HG03060 (cell line): Measurements from ENCODE around the gene SMURF1.

Experiments used
- ATAC-seq: cut with Tn5 transposase; IDR thresholded peaks from one replicate; pipeline ENCODE4 v1.9.1; 2021; ENCODE audit warnings: low read depth, moderate number of reproducible peaks; ENCODE audit not compliant: unreplicated experiment

The SMURF1 gene

GRCh38 chr7:99098824-99099498 is 44.9 kb downstream of the SMURF1 start:
- no peak for ATAC-seq

- ATAC-seq: no peak
Measured at GRCh38 chr7:99098286-99098823, 45.6 kb downstream of the SMURF1 start.

- no peak for ATAC-seq
Measured at GRCh38 chr7:99097730-99098129, 46.2 kb downstream of the SMURF1 start.

GRCh38 chr7:99096124-99096887 is 47.6 kb downstream of the SMURF1 start:
- no peak for ATAC-seq

GRCh38 chr7:99095698-99096097 is 48.2 kb downstream of the SMURF1 start:
- no peak for ATAC-seq

GRCh38 chr7:99094401-99094800 is 49.5 kb downstream of the SMURF1 start:
- no peak for ATAC-seq

GRCh38 chr7:99092064-99092720 is 51.7 kb downstream of the SMURF1 start:
- no peak for ATAC-seq

GRCh38 chr7:99090771-99091542 is 53.0 kb downstream of the SMURF1 start:
- no peak for ATAC-seq

- no peak for ATAC-seq
Measured at GRCh38 chr7:99089914-99090629, 53.8 kb downstream of the SMURF1 start.

- ATAC-seq: no peak
Measured at GRCh38 chr7:99086944-99087343, 57.0 kb downstream of the SMURF1 start.

- ATAC-seq: no peak
Measured at GRCh38 chr7:99086532-99086931, 57.4 kb downstream of the SMURF1 start.

GRCh38 chr7:99083733-99084132 is 60.2 kb downstream of the SMURF1 start:
- ATAC-seq: no peak

GRCh38 chr7:99083068-99083651 is 60.7 kb downstream of the SMURF1 start:
- ATAC-seq: no peak

- ATAC-seq: no peak
Measured at GRCh38 chr7:99080679-99081078, 63.2 kb downstream of the SMURF1 start.

GRCh38 chr7:99079104-99079503 is 64.8 kb downstream of the SMURF1 start:
- no peak for ATAC-seq

- ATAC-seq: no peak
Measured at GRCh38 chr7:99078416-99078815, 65.5 kb downstream of the SMURF1 start.

- no peak for ATAC-seq
Measured at GRCh38 chr7:99076615-99077014, 67.3 kb downstream of the SMURF1 start.

GRCh38 chr7:99073839-99074446 is 70.0 kb downstream of the SMURF1 start:
- no peak for ATAC-seq

- no peak for ATAC-seq
Measured at GRCh38 chr7:99072126-99072525, 71.8 kb downstream of the SMURF1 start.
